Measurements from ENCODE around the gene VGLL4.

- no peak for TF ChIP-seq CTCF (conservative IDR thresholded peaks at IDR 0.05; ENCODE audit: low read depth, low read length)
- TF ChIP-seq EZH2 (IDR thresholded peaks at IDR 0.05; ENCODE audit: borderline replicate concordance, low read depth, low read length, poor library complexity, severe bottlenecking), result no peak
Measured at GRCh38 chr3:11558002-11558401, 85.7 kb downstream of the VGLL4 start.
